ENCODE results near the gene CAPN2. TPM values are rescaled to one million over a fixed set of nuclear protein-coding genes. Genes with fewer than 3 reads are reported as not detected.

The CAPN2 gene
- total RNA-seq, 1 experiment from 2014 or later: 459 TPM

DNA sequence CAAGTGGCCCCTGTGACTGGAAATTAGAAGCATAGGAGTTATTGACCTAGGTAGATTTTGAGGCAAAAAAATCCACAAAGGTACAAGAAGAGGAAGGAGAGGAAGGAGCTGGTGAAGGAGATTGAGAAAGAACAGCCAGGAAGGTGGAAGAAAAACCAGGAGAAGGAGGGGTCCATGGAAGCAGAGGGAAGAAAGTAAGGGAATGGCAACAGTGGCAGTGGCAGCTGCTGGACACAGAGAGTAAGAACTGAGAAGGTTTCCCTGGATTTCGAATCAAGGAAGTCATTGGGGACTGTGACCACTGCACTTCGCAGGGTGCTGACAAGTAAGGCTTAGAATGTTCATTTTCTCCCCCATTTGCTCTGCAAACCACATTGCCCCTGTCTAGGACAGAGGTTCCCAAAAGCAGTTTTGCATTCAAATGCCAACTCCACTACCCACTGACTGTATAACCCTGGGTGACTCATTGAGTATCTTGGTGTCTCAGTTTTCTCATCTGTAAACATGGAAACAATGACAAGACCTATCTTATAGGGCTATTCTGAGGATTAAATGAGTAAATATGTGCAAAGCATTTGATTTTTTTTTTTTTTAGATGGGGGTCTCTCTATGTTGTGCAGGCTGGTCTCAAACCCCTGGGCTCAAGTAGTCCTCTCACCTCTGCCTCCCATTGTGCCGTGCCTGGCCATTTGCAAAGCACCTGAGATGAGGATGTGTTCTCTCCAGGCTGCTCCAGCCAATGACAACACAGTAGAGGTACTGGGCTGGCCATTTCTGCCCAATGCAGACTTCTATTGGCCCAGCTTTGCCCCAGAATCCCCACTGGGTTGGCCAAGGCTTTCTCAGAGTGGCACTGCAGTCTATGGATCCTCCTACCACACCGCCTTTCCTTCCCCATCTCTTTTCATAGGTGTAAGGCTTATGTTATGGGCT lies 9.3 kb upstream of the CAPN2 start:
- BruUV-seq (replicated peaks): TSS peak; percentile 19
- Histone ChIP-seq H3K27me3 (ENCODE audit: insufficient read depth, low read depth) (no peaks in the 10 kb centered on the region), H3F3A (ENCODE audit: insufficient read depth, low read depth) (peaks cover 95% of the 10 kb centered on the region), H3K4me3 (peak overlapping the region; percentile 57), H3K9me3 (ENCODE audit: insufficient read depth, low read depth) (no peaks in the 10 kb centered on the region), H2AFZ (no peak overlapping the region), H3K9me2 (ENCODE audit: insufficient read depth) (no peaks in the 10 kb centered on the region), H3K27ac (peak overlapping the region; percentile 100), H4K20me1 (ENCODE audit: insufficient read depth) (no peaks in the 10 kb centered on the region), H3K4me1 (replicated peaks; ENCODE audit: insufficient read depth) (peaks cover 94% of the 10 kb centered on the region), H3K36me3 (ENCODE audit: low read depth) (no peaks in the 10 kb centered on the region), H3K79me2 (ENCODE audit: low read depth) (peaks cover 28% of the 10 kb centered on the region), H3K4me2 (peak overlapping the region; percentile 94)
- intact Hi-C loops (cut with micrococcal nuclease; ENCODE audit: unreplicated experiment): loop anchor here (5.0 to 10.0 kb wide), 5 partner anchors 202 to 1744 kb away; partner anchors contain the start of gene DNAH14
- peak; percentile 45 to 88 for DNase-seq
- TF ChIP-seq, protein P1, sequence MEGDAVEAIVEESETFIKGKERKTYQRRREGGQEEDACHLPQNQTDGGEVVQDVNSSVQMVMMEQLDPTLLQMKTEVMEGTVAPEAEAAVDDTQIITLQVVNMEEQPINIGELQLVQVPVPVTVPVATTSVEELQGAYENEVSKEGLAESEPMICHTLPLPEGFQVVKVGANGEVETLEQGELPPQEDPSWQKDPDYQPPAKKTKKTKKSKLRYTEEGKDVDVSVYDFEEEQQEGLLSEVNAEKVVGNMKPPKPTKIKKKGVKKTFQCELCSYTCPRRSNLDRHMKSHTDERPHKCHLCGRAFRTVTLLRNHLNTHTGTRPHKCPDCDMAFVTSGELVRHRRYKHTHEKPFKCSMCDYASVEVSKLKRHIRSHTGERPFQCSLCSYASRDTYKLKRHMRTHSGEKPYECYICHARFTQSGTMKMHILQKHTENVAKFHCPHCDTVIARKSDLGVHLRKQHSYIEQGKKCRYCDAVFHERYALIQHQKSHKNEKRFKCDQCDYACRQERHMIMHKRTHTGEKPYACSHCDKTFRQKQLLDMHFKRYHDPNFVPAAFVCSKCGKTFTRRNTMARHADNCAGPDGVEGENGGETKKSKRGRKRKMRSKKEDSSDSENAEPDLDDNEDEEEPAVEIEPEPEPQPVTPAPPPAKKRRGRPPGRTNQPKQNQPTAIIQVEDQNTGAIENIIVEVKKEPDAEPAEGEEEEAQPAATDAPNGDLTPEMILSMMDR (conservative IDR thresholded peaks at IDR 0.05): no peak
- no peak for TF ChIP-seq EZH2 (IDR thresholded peaks at IDR 0.05; ENCODE audit: low read depth)
- ChIA-PET CTCF (no interaction called here), POLR2A (ENCODE audit: unreplicated experiment) (interaction anchor here (0.6 to 0.8 kb wide), 4 partner anchors 9 to 679 kb away, joined by 3 to 8 read pairs (median 4); no protein-coding TSS in a partner anchor)

DNA sequence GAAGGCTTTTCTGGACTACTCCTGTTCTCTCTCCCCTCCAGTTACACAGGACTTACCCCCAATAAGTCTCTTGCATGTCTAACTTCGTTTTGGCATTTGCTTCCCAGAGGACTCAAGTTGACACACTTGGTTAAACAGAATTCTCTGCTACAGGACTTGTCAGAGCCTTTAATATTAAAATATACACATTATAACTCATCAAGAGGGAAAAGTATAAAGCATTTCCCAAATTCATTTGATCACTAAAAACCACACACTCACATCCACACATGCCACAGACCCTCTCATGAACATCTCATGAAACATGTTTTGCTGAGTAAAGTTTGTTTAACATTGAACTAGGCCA lies 8.7 kb upstream of the CAPN2 start:
- BruUV-seq (replicated peaks): no TSS peak

More for the DNA sequence above, 8.7 kb upstream of the CAPN2 start:
- Histone ChIP-seq H3K27ac (peak overlapping the region; percentile 100), H3K9me3 (ENCODE audit: insufficient read depth, low read depth) (no peaks in the 10 kb centered on the region), H3K4me2 (peak overlapping the region; percentile 94), H3K36me3 (ENCODE audit: low read depth) (no peaks in the 10 kb centered on the region), H3K4me1 (replicated peaks; ENCODE audit: insufficient read depth) (peaks cover 96% of the 10 kb centered on the region), H4K20me1 (ENCODE audit: insufficient read depth) (no peaks in the 10 kb centered on the region), H3K9me2 (ENCODE audit: insufficient read depth) (no peaks in the 10 kb centered on the region), H2AFZ (no peak overlapping the region), H3K4me3 (0 out of 2 replicates have a peak overlapping the region, but pooled peaks have one; percentile 57), H3K27me3 (ENCODE audit: insufficient read depth, low read depth) (no peaks in the 10 kb centered on the region), H3K79me2 (ENCODE audit: low read depth) (peaks cover 30% of the 10 kb centered on the region), H3F3A (ENCODE audit: insufficient read depth, low read depth) (peaks cover 97% of the 10 kb centered on the region)
- no peak for DNase-seq
- intact Hi-C loops (cut with micrococcal nuclease; ENCODE audit: unreplicated experiment): loop anchor here (5.0 to 10.0 kb wide), 5 partner anchors 201 to 1744 kb away; partner anchors contain the start of gene DNAH14
- TF ChIP-seq, protein P1 (conservative IDR thresholded peaks at IDR 0.05): no peak
- TF ChIP-seq EZH2 (IDR thresholded peaks at IDR 0.05; ENCODE audit: low read depth): no peak
- ChIA-PET CTCF (no interaction called here), POLR2A (ENCODE audit: unreplicated experiment) (no interaction called here)
